Measurements from ENCODE around the gene ZDHHC4.

DNA sequence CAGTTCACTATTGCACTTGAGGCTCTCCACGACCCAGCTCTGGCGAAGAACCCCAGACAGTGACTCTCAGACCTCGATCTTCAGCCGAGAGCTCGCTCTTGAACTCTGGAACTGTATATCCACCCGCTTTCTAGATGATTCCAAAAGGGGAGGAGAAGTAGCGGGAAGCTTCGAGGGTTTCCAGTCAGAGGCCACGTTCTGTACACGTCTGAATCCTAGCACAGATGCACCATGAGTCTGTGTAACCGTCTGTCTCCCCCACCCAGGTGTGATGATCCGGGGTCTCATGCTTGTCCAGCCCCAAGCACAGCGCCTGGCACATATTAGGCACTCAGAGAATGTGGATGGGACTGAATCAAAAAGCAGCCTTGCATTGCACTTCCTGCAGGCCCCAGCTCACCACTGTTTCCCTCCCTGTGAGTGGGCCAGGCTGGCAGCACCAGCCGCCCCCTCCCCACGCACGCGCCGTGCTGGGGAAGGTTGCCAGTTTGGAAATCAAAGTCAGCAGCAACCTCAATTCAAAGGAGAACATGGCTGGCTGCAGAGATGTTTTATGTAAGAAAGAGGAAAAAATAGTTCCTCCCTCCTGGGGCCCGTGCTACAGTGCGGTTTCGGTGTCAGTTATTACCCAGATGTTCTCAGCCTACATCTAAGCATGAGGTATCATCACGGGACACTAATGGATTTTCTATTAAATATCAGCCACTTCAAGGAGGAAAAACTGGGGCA lies 31.7 kb upstream of the ZDHHC4 start:
- TF ChIP-seq, protein P1, sequence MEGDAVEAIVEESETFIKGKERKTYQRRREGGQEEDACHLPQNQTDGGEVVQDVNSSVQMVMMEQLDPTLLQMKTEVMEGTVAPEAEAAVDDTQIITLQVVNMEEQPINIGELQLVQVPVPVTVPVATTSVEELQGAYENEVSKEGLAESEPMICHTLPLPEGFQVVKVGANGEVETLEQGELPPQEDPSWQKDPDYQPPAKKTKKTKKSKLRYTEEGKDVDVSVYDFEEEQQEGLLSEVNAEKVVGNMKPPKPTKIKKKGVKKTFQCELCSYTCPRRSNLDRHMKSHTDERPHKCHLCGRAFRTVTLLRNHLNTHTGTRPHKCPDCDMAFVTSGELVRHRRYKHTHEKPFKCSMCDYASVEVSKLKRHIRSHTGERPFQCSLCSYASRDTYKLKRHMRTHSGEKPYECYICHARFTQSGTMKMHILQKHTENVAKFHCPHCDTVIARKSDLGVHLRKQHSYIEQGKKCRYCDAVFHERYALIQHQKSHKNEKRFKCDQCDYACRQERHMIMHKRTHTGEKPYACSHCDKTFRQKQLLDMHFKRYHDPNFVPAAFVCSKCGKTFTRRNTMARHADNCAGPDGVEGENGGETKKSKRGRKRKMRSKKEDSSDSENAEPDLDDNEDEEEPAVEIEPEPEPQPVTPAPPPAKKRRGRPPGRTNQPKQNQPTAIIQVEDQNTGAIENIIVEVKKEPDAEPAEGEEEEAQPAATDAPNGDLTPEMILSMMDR (IDR thresholded peaks at IDR 0.05), result no peak
- TF ChIP-seq POLR2A (IDR thresholded peaks at IDR 0.05), result no peak

Measured in Peyer's patch (tissue), 4 donors.